ENCODE measurements around the gene GPR35. TPM values are rescaled to one million over a fixed set of nuclear protein-coding genes. Genes with fewer than 3 reads are reported as not detected.
A peak's percentile ranks its signal among the peaks of the same experiment; 100 is the strongest.

GPR35 gene
- total RNA-seq, 1 donor from 2014 or later = 5.4 TPM

DNA sequence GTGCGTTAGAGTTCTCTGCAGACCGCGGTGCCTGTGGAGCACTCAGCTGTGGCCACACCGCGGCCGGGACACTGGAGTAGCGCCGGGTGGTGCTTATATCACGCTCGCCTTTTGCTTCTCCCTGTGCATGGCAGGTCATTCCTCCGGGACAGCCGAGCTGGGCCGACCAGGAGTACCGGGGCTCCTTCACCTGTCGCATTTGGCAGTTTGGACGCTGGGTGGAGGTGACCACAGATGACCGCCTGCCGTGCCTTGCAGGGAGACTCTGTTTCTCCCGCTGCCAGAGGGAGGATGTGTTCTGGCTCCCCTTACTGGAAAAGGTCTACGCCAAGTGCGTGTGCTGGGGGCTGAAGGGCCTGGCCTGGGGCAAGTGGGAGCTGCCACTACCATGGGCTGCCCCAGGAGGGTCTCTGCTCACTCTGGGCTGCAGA is 34.6 kb upstream of the GPR35 start:
- Mint-ChIP-seq H3K4me3 (no peak overlapping the region), H3K27me3 (ENCODE audit: low read depth) (no peaks in the 10 kb centered on the region), H3K4me1 (peaks cover 23% of the 10 kb centered on the region), H3K36me3 (peaks cover 4% of the 10 kb centered on the region), H3K9me3 (no peaks in the 10 kb centered on the region), H3K27ac (no peak overlapping the region)
- DNase-seq (ENCODE audit: low spot score in 2 of 2, unreplicated experiment in 2 of 2) = no peak
- TF ChIP-seq, protein P1, sequence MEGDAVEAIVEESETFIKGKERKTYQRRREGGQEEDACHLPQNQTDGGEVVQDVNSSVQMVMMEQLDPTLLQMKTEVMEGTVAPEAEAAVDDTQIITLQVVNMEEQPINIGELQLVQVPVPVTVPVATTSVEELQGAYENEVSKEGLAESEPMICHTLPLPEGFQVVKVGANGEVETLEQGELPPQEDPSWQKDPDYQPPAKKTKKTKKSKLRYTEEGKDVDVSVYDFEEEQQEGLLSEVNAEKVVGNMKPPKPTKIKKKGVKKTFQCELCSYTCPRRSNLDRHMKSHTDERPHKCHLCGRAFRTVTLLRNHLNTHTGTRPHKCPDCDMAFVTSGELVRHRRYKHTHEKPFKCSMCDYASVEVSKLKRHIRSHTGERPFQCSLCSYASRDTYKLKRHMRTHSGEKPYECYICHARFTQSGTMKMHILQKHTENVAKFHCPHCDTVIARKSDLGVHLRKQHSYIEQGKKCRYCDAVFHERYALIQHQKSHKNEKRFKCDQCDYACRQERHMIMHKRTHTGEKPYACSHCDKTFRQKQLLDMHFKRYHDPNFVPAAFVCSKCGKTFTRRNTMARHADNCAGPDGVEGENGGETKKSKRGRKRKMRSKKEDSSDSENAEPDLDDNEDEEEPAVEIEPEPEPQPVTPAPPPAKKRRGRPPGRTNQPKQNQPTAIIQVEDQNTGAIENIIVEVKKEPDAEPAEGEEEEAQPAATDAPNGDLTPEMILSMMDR (IDR thresholded peaks at IDR 0.05; ENCODE audit: unreplicated experiment) = no peak

DNA sequence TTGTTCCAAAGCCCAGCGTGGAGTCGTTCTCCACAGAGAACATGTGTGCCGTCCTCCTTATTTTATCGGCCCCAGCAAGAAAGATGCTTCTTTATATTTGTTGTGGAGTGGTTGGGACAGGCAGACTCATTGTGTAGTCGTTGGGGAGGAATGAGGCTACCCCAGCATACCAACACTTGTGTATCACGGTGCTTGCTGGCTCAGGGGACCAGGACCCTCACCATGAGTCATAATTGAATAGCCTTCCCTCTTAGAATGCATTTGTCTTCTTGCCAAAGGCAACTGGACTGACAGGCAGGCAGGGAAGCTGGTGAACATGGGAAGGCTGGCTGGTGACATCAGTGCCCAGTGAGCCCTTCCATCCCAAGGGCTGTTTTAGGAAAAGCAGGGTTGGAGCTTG is 34.1 kb upstream of the GPR35 start:
- DNase-seq (ENCODE audit: low spot score in 2 of 2, unreplicated experiment in 2 of 2) = no peak
- H3K36me3 Mint-ChIP-seq = peaks cover 4% of the 10 kb centered on the region
- no peaks in the 10 kb centered on the region for H3K27me3 Mint-ChIP-seq (ENCODE audit: low read depth)
- peaks cover 18% of the 10 kb centered on the region for H3K4me1 Mint-ChIP-seq
- TF ChIP-seq, protein P1 (IDR thresholded peaks at IDR 0.05; ENCODE audit: unreplicated experiment) = no peak
- H3K27ac Mint-ChIP-seq = no peak overlapping the region
- H3K4me3 Mint-ChIP-seq = no peak overlapping the region
- H3K9me3 Mint-ChIP-seq = no peaks in the 10 kb centered on the region

DNA sequence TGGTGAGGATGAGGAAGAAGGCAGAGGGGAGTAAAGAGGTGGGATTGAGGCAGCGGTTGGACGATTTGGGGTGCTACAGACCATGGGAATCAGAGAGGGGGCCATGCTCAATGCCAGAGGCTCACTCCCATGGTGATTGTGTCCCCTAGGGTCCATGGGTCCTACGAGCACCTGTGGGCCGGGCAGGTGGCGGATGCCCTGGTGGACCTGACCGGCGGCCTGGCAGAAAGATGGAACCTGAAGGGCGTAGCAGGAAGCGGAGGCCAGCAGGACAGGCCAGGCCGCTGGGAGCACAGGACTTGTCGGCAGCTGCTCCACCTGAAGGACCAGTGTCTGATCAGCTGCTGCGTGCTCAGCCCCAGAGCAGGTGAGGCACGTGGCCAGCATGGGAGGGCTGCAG is 33.5 kb upstream of the GPR35 start:
- H3K27ac Mint-ChIP-seq = no peak overlapping the region

DNA sequence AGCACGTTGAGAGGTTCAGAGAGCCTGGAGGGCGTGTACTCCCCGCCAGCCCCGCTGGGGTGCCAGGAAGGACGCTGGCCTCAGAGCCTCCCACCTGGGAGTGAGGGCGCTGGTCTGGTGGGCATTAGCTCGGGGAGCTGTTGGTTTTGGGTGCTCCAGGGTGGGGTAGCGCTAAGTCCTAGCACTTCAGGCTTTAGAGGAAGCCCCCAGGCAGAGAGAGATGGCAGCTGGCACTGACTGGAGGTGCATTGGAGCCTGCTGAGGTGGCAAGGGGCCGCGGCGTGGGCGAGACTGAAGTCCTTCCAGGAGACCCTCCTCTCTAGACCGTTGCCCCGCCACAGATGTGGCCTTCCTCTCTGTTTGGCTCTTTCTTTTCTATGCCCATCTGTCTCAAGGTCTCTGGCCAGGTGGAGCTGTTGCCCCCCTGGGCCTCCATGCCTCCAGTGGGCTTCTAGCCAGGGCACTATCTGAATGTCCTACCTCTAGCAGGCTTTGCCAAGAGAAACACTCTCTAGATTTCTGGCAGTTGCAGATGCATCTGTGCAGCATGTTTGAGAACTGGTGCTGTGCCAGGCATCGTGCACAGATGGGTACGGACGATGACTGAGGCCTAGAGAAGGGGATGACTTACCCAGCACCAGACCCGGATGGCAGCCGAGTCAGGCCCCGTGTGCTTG is 32.1 kb upstream of the GPR35 start:
- TF ChIP-seq, protein P1 (IDR thresholded peaks at IDR 0.05; ENCODE audit: unreplicated experiment) = no peak
- H3K27me3 Mint-ChIP-seq (ENCODE audit: low read depth) = no peaks in the 10 kb centered on the region
- peaks cover 4% of the 10 kb centered on the region for H3K36me3 Mint-ChIP-seq
- DNase-seq (ENCODE audit: low spot score in 2 of 2, unreplicated experiment in 2 of 2) = no peak
- H3K4me1 Mint-ChIP-seq = peaks cover 7% of the 10 kb centered on the region
- H3K27ac Mint-ChIP-seq = no peak overlapping the region
- no peak overlapping the region for H3K4me3 Mint-ChIP-seq
- H3K9me3 Mint-ChIP-seq = no peaks in the 10 kb centered on the region

More for the DNA sequence above, 33.5 kb upstream of the GPR35 start:
- Mint-ChIP-seq H3K36me3 (peaks cover 4% of the 10 kb centered on the region), H3K27me3 (ENCODE audit: low read depth) (no peaks in the 10 kb centered on the region), H3K4me3 (no peak overlapping the region), H3K4me1 (peaks cover 18% of the 10 kb centered on the region), H3K9me3 (no peaks in the 10 kb centered on the region)
- TF ChIP-seq, protein P1 (IDR thresholded peaks at IDR 0.05; ENCODE audit: unreplicated experiment) = no peak
- no peak for DNase-seq (ENCODE audit: low spot score in 2 of 2, unreplicated experiment in 2 of 2)

DNA sequence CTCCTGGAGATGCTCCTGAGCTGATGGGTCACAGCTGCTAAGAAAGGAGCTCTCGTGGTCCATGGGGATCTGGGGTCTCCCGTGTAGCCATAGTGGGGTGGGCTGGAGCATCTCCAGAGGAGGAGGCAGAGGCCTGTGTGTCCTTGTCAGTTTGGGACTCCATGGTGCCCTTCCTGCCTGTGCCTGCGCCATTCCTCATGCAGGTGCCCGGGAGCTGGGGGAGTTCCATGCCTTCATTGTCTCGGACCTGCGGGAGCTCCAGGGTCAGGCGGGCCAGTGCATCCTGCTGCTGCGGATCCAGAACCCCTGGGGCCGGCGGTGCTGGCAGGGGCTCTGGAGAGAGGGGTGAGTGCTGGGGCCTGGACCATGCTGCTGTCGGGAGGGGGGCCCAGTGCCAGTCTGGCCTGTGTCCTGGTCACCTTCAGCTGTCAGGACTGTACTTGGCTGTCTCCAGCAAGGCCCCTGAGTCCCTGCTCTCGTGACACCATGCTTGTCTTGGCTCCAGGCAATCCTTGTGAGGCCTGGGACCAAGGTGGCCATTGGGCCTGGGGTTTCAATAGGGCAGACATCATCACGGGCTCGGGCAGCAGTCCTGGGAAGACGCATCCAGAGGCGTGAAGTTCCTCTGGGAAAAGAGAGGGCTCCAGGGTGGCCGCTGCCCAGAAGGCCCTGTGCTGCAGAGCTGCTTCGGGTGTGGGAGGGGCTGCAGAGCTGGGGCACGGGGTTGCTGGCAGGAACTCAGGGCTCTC is 31.4 kb upstream of the GPR35 start:
- Mint-ChIP-seq H3K4me3 (no peak overlapping the region), H3K27ac (no peak overlapping the region), H3K36me3 (peaks cover 4% of the 10 kb centered on the region), H3K4me1 (peaks cover under 1% of the 10 kb centered on the region), H3K9me3 (no peaks in the 10 kb centered on the region), H3K27me3 (ENCODE audit: low read depth) (no peaks in the 10 kb centered on the region)
- DNase-seq (ENCODE audit: low spot score in 2 of 2, unreplicated experiment in 2 of 2) = peak in 1 of 2 experiments; percentile 14
- TF ChIP-seq, protein P1 (IDR thresholded peaks at IDR 0.05; ENCODE audit: unreplicated experiment) = no peak

Measured in mesothelial cell of epicardium (in vitro differentiated cells).